Skin epidermis (tissue), 12 donors: Measurements from ENCODE around the gene IYD.

Source experiments
- H3K27ac ChIP-seq, 21 experiments: fragments of 200-600 bp; sonication (generic) in 11 of 21; one replicate each; pipeline ENCODE4 v1.5.0; 2020; ENCODE audit warnings: mild to moderate bottlenecking in 3 of 21, inconsistent platforms in 2 of 21, moderate library complexity in 2 of 21
- H3K4me3 ChIP-seq, 7 experiments: fragments of 200-600 bp; sonication (generic) in 2 of 7; one replicate each; pipeline ENCODE4 v1.5.0; 2020; ENCODE audit warnings: inconsistent platforms in 2 of 7, mild to moderate bottlenecking in 2 of 7, moderate library complexity in 1 of 7

The IYD gene

GRCh38 chr6:150392452-150393220 is 23.8 kb downstream of the IYD start:
- Histone ChIP-seq H3K4me3 (no peak overlapping the region), H3K27ac (no peak overlapping the region)

GRCh38 chr6:150394053-150394898 is 25.5 kb downstream of the IYD start:
- no peak overlapping the region for H3K27ac ChIP-seq
- no peak overlapping the region for H3K4me3 ChIP-seq

- H3K4me3 ChIP-seq = no peak overlapping the region
- no peak overlapping the region for H3K27ac ChIP-seq
Observed at GRCh38 chr6:150394899-150395295, 26.1 kb downstream of the IYD start.

DNA sequence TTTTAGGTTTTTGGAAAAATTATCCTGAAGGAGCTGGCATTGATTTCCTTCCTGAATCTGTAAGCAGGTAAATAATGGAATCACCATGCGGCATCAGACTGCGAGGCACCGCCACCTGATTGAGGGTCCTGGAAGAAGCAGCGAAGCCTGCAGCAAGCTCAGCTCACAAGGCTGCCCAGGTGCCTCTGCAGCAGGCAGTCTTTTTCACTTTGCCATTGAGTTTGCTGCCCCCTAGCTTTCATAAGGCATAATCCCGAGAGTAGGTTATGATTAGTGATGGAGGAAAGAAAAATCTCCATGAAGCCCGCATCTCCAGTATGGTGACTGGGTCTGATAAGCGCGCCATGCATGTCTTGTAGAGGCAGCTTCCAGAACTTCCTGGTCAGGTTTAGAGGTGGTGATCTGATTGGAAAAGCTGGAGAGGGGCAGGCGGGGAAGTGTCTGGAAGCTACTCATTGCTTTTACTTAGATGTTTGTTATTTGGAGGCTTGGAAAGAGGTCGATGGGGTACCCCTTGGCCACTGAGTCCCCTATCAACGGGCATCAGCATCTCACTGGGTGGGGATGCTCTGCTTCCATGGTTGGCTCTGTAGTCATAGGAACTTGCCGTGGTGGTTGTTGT is 26.7 kb downstream of the IYD start:
- Histone ChIP-seq H3K27ac (no peak overlapping the region), H3K4me3 (no peak overlapping the region)

DNA sequence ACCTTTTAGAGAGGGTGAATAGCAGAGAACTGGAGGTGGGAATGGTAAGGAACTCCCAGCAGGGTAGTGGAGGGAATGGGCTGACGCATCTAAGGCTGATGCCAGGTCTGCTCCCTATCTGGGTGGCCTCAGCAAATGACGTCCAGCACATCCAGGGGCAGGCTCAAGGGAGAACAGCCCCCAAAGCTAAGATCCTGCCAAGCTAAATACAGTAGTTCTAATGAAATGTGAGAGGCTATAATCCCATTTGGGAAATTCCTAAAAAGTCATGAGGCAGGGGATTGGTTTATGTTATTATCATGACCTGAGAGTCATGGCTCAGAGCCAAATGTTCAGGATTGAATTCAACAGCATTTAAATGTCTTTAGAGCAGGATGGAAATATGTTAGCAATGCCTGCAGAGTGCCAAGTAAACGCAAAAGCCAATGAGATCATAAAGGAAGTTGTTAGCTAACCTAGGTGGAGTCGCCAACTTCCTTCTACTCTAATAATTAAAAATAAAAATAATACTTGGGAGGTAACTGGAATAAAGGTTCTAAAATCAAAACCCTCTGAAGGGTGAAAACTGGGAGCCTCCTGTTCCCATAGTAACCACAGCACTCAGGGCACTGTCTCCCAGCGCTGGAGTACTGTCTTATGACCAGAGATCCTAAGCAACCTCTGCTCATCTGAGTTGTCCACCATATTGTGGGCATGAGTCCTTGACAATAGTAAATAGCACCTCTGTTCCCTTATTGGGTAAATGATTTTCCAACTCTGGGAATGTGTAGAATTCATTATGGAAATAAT is 34.8 kb downstream of the IYD start:
- H3K4me3 ChIP-seq = no peak overlapping the region
- no peak overlapping the region for H3K27ac ChIP-seq

- Histone ChIP-seq H3K27ac (no peak overlapping the region), H3K4me3 (no peak overlapping the region)
Observed at GRCh38 chr6:150406948-150407347, 38.1 kb downstream of the IYD start.

- H3K27ac ChIP-seq = no peak overlapping the region
- no peak overlapping the region for H3K4me3 ChIP-seq
Observed at GRCh38 chr6:150408842-150409241, 40.0 kb downstream of the IYD start.

- H3K27ac ChIP-seq = no peak overlapping the region
Observed at GRCh38 chr6:150409576-150410066, 40.8 kb downstream of the IYD start.

GRCh38 chr6:150410399-150410798 is 41.6 kb downstream of the IYD start:
- Histone ChIP-seq H3K27ac (no peak overlapping the region), H3K4me3 (no peak overlapping the region)

More at GRCh38 chr6:150409576-150410066, 40.8 kb downstream of the IYD start:
- H3K4me3 ChIP-seq = no peak overlapping the region

GRCh38 chr6:150410906-150411305 is 42.1 kb downstream of the IYD start:
- no peak overlapping the region for H3K27ac ChIP-seq
- no peak overlapping the region for H3K4me3 ChIP-seq

GRCh38 chr6:150412221-150412620 is 43.4 kb downstream of the IYD start:
- no peak overlapping the region for H3K4me3 ChIP-seq
- H3K27ac ChIP-seq = no peak overlapping the region

DNA sequence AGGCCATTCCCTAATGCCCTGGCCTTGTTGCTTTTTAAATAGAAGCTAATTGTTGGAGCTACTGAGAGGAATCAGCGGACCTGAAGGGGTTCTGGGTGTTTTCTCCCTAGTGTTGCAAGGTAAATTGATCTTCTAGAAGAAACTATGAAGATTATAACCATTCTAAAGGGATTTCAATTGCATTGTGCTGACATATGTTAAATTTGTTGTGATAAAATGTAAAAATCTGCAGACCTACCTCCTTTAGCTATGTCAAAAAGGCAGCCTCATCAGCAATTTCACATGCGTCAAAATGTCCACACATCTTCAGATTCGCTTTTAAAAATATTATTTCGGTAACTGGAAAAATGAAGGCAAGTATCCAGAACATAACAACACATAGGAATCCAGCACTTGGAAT is 44.4 kb downstream of the IYD start:
- Histone ChIP-seq H3K27ac (no peak overlapping the region), H3K4me3 (no peak overlapping the region)

- H3K27ac ChIP-seq = no peak overlapping the region
- H3K4me3 ChIP-seq = no peak overlapping the region
Observed at GRCh38 chr6:150413781-150414281, 45.0 kb downstream of the IYD start.

GRCh38 chr6:150416128-150416527 is 47.3 kb downstream of the IYD start:
- H3K27ac ChIP-seq = no peak overlapping the region
- H3K4me3 ChIP-seq = no peak overlapping the region

DNA sequence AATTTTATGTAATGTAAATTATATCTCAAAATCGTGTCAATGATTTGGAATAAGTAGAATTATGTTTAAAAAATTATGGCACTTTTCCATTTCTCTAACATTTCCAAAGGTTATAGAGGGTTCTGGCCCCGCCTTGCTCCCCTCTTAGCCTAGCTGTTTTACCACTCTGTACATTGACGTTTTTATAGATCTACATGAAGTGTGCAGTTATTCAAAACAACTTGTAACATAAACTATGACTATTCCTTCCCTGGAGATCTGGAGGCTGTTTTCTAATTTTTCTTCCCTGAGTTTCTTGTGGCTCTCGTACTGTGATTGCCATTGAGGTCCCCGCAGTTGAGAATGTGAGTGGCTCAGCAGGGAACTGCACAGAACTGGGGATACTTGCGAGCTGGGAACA is 48.4 kb downstream of the IYD start:
- H3K4me3 ChIP-seq = no peak overlapping the region
- no peak overlapping the region for H3K27ac ChIP-seq

- Histone ChIP-seq H3K4me3 (peak overlapping the region in 4 of 7 experiments; percentile 14 to 23 (median 16)), H3K27ac (peak overlapping the region in 16 of 21 experiments; percentile 21 to 84 (median 74))
Observed at GRCh38 chr6:150417899-150418826, 49.4 kb downstream of the IYD start.

DNA sequence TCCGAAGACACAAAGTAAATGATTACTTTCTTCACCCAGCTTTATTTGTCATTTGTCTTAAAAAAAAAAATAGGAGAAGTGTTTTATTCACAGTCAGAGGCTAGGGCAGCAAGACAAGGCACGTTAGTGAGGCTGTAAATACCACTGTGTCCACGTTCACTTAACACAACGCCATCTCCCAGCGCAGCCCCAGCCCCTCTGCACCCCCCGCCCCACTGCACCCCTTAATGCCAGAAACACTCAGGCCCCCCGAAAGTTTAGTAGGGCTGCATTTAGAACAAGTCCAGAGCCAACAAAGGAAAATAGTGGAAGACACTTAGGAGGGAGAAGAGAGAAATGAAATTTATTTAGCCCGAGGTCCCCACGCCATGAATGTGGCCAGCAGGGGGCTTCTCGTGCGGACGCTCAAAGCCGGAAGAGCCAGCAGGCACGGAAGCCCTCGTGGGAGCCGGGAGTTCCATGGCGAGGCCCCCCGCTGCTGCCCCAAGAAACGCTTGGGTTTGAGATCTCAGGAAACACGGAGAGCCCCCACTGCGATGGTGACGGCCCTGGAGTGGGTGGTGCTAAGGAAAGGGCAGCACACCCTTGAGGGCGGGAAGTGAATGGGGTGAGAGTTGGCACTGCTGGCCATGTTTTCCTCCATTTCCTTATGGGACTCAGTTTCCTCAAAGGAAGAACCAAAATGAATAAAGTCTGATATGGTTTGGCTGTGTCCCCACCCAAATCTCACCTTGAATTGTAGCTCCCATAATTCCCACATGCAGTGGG is 50.2 kb downstream of the IYD start:
- H3K27ac ChIP-seq = peak overlapping the region in 18 of 21 experiments; percentile 21 to 84 (median 73)
- peak overlapping the region in 5 of 7 experiments; percentile 14 to 24 (median 17) for H3K4me3 ChIP-seq

DNA sequence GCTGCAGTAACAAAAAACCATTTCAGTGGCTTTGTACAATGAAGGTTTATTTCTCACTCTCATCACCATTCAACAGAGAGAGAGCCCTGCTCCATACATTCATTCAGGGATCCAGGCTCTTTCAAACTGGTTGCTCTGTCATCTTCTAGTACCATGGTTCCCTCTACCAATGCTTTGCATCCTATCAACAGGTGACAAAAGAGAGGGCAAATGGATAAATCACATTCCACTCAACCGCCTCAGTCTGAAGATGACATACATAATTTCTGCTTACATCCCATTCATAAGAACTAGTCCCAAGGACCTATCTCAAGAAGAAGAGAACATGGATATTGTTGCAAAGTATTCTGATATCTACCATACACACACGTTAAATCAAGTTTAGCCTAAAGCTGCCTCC is 51.6 kb downstream of the IYD start:
- no peak overlapping the region for H3K4me3 ChIP-seq
- no peak overlapping the region for H3K27ac ChIP-seq
